ENCODE results near the gene ZFR2. TPM values are rescaled to one million over a fixed set of nuclear protein-coding genes. Genes with fewer than 3 reads are reported as not detected.

Gene ZFR2
- total and polyA plus RNA-seq, 10 of the 15 experiments (the other 5 are each of a cell fraction or from before 2014, with no cell fraction given) = 0.18 TPM; not detected in 9

DNA sequence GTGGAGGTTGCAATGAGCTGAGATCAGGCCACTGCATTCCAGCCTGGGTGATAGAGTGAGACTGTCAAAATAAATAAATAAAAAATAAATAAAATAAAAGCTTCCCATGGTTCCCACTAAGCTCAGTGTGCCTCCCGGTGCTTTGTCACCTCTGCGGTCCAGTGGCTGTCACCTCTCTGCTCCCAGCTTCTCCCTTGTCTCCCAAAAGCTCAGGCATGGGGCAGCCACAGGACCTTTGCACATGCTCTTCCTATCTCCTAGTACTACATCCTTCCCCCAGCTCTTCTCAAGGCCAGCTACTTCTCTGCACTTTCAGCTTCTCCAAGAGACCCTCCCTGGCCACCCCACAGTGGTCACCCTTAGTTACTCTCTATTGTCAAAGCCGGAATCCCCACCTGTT, 75.0 kb downstream of the ZFR2 start:
- CTCF ChIA-PET = no interaction called here
- H3K9ac ChIP-seq (ENCODE audit: control insufficient read depth, insufficient read depth, low read length) = no peak overlapping the region
- H3K4me3 ChIP-seq = no peak overlapping the region
- POLR2A ChIA-PET = interaction anchor here (0.6 kb wide), 1 partner anchor 507 kb away, joined by 4 read pairs; no protein-coding TSS in a partner anchor
- in situ Hi-C loops (cut with MboI) = no loop called here
- ATAC-seq (no peak), DNase-seq (ENCODE audit: low read depth, low spot score) (no peak), FAIRE-seq (no peak)
- H3K4me1 ChIP-seq (ENCODE audit: control insufficient read depth, insufficient read depth, low read length) = no peaks in the 10 kb centered on the region
- no peaks in the 10 kb centered on the region for H4K20me1 ChIP-seq (ENCODE audit: control insufficient read depth, insufficient read depth)
- BruUV-seq (replicated peaks) = no TSS peak
- H3K36me3 ChIP-seq (ENCODE audit: control insufficient read depth in 2 of 2, insufficient read depth in 2 of 2, low read length in 1 of 2) = no peaks in the 10 kb centered on the region
- RAD21 ChIA-PET (ENCODE audit: unreplicated experiment) = no interaction called here
- no peaks in the 10 kb centered on the region for H3K27me3 ChIP-seq (replicated peaks in 1 of 2; ENCODE audit: control insufficient read depth in 2 of 2, insufficient read depth in 2 of 2, low read length in 1 of 2)
- intact Hi-C loops (cut with micrococcal nuclease; ENCODE audit: unreplicated experiment) = no loop called here
- no peak overlapping the region for H2AFZ ChIP-seq (ENCODE audit: control insufficient read depth, low read depth, low read length)
- no peak overlapping the region for H3K27ac ChIP-seq (ENCODE audit: control insufficient read depth, insufficient read depth)
- 35% methylated on average over 3 of the region's 3 CpGs for WGBS (ENCODE audit: insufficient coverage, insufficient replicate concordance, low lambda C conversion rate, missing lambda C conversion rate)
- SMC1A ChIA-PET (ENCODE audit: uncharacterized antibody, unreplicated experiment) = no interaction called here
- H3K4me2 ChIP-seq (ENCODE audit: control insufficient read depth, insufficient read depth) = no peak overlapping the region
- H3K79me2 ChIP-seq (ENCODE audit: control insufficient read depth, insufficient read depth, low read length) = no peaks in the 10 kb centered on the region
- no peaks in the 10 kb centered on the region; the same call in 1 of the 3 replicates for H3K9me3 ChIP-seq (replicated peaks; ENCODE audit: control insufficient read depth, insufficient read depth, low read length)
- TF ChIP-seq RUNX3 (IDR thresholded peaks at IDR 0.05; ENCODE audit: low read length) (no peak), NKRF (conservative IDR thresholded peaks at IDR 0.05) (no peak), POLR2A (IDR thresholded peaks at IDR 0.05; ENCODE audit: low read depth, low read length) (no peak), CBX5 (IDR thresholded peaks at IDR 0.05; ENCODE audit: low read depth) (no peak), ZNF207 (IDR thresholded peaks at IDR 0.05; ENCODE audit: borderline replicate concordance) (no peak), MTA3 (IDR thresholded peaks at IDR 0.05; ENCODE audit: borderline replicate concordance, low read length) (no peak), ZSCAN29 (IDR thresholded peaks at IDR 0.05) (no peak), STAT1 (conservative IDR thresholded peaks at IDR 0.05) (no peak), ZNF384 (IDR thresholded peaks at IDR 0.05; ENCODE audit: borderline replicate concordance, low read depth, low read length) (no peak), STAT3 (IDR thresholded peaks at IDR 0.05; ENCODE audit: low read depth, low read length) (no peak), NFYB (IDR thresholded peaks at IDR 0.05; ENCODE audit: insufficient read depth, low read depth, low read length) (no peak), FOXM1 (IDR thresholded peaks at IDR 0.05; ENCODE audit: low read depth, low read length) (no peak), ZBED1 (IDR thresholded peaks at IDR 0.05; ENCODE audit: borderline replicate concordance) (no peak), RFX5 (IDR thresholded peaks at IDR 0.05; ENCODE audit: low read depth, low read length) (no peak)
- TF ChIP-seq, protein P1, sequence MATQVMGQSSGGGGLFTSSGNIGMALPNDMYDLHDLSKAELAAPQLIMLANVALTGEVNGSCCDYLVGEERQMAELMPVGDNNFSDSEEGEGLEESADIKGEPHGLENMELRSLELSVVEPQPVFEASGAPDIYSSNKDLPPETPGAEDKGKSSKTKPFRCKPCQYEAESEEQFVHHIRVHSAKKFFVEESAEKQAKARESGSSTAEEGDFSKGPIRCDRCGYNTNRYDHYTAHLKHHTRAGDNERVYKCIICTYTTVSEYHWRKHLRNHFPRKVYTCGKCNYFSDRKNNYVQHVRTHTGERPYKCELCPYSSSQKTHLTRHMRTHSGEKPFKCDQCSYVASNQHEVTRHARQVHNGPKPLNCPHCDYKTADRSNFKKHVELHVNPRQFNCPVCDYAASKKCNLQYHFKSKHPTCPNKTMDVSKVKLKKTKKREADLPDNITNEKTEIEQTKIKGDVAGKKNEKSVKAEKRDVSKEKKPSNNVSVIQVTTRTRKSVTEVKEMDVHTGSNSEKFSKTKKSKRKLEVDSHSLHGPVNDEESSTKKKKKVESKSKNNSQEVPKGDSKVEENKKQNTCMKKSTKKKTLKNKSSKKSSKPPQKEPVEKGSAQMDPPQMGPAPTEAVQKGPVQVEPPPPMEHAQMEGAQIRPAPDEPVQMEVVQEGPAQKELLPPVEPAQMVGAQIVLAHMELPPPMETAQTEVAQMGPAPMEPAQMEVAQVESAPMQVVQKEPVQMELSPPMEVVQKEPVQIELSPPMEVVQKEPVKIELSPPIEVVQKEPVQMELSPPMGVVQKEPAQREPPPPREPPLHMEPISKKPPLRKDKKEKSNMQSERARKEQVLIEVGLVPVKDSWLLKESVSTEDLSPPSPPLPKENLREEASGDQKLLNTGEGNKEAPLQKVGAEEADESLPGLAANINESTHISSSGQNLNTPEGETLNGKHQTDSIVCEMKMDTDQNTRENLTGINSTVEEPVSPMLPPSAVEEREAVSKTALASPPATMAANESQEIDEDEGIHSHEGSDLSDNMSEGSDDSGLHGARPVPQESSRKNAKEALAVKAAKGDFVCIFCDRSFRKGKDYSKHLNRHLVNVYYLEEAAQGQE (IDR thresholded peaks at IDR 0.05; ENCODE audit: low read depth, low read length) = no peak
- TF ChIP-seq, protein P2, sequence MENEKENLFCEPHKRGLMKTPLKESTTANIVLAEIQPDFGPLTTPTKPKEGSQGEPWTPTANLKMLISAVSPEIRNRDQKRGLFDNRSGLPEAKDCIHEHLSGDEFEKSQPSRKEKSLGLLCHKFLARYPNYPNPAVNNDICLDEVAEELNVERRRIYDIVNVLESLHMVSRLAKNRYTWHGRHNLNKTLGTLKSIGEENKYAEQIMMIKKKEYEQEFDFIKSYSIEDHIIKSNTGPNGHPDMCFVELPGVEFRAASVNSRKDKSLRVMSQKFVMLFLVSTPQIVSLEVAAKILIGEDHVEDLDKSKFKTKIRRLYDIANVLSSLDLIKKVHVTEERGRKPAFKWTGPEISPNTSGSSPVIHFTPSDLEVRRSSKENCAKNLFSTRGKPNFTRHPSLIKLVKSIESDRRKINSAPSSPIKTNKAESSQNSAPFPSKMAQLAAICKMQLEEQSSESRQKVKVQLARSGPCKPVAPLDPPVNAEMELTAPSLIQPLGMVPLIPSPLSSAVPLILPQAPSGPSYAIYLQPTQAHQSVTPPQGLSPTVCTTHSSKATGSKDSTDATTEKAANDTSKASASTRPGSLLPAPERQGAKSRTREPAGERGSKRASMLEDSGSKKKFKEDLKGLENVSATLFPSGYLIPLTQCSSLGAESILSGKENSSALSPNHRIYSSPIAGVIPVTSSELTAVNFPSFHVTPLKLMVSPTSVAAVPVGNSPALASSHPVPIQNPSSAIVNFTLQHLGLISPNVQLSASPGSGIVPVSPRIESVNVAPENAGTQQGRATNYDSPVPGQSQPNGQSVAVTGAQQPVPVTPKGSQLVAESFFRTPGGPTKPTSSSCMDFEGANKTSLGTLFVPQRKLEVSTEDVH (IDR thresholded peaks at IDR 0.05; ENCODE audit: low read depth, partially characterized antibody) = no peak
